ENCODE measurements around the gene PLGRKT.

DNA sequence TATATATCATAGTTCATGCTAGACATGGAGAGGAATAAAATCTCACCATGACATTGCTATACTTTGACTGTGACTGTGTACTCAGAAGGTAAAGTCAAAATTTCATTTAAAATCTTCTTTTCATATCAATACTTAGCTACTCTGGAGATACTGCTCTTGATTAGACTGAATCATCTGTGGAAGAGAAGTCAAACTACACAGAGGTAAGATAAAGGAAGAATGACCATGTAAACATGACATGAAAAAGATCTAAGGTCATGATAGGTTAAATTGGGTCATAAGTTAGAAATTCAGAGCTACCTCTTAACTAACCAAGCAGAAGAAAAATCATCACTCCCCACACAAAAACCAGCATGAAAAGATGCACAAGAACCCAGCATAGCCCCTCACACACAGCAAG lies 53.3 kb downstream of the PLGRKT start:
- no peak for TF ChIP-seq CTCF (conservative IDR thresholded peaks at IDR 0.05 in 1 of 2, IDR thresholded peaks at IDR 0.05 in 1 of 2; ENCODE audit: low read depth in 1 of 2, low read length in 2 of 2)
- no peak for TF ChIP-seq EZH2 (IDR thresholded peaks at IDR 0.05; ENCODE audit: low read length, missing control alignments)

Measured in fibroblast of lung (primary cell).